HG02642 (cell line): ENCODE results near the gene TLX1.
A peak's percentile ranks its signal among the peaks of the same experiment; 100 is the strongest.

Experiments used
- ATAC-seq: cut with Tn5 transposase; IDR thresholded peaks from one replicate; pipeline ENCODE4 v1.9.1; 2021; ENCODE audit warnings: mild to moderate bottlenecking; ENCODE audit not compliant: unreplicated experiment, poor library complexity

Gene TLX1

DNA sequence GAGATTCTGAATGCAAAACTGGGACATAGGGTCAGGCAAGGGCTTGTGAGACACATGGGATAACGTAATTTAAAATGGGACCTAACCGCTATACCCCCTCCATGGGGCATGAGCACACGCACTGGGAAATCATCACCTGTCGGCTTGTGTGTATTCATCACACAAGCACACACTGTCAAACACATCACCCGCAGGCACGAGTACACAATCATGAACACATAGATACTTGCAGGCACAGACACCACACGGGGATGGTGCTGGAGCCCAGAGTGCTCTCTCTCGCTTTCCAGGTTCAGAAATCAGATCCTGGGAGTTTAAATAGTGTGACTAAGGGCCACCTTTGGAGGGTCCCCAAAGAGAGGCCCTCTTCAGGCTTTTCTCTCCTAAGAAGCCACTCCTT, 19.6 kb upstream of the TLX1 start:
- ATAC-seq = no peak

- ATAC-seq = no peak
Observed at GRCh38 chr10:101112799-101113594, 18.1 kb upstream of the TLX1 start.

- no peak for ATAC-seq
Observed at GRCh38 chr10:101113890-101114403, 17.2 kb upstream of the TLX1 start.

DNA sequence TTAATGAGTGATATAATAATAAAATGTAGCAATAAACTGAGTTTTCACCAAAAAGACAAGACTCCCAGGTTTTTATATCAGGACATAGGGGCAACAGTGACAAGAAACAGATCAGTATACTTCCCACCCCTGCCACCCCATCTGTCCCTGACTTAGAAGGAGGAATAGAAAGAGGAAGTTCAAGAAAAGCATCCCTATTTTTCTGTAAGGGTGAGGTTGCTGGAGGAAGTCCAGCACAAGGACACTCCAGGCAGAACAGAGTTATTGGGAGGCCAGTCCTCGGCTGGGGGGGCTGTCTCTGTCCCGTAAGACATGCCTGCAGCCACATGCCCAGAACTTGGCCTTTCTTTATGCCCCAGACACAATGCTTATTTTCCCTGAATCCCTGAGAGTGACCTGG, 16.5 kb upstream of the TLX1 start:
- no peak for ATAC-seq

DNA sequence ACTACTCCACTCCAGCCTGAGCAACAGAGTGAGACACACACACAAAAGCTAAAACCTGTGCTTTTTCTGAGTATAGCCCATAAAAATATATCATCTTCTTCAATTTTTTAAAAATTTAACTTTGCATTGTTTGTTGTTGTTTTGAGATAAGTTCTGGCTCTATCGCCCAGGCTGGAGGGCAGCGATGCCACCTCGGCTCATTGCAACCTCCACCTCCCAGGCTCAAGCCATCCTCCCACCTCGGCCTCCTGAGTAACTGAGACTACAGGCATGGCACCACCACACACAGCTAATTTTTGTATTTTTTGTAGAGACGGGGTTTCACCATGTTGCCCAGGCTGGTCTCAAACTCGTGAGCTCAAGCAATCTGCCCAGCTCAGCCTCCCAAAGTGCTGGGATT, 14.3 kb upstream of the TLX1 start:
- ATAC-seq = no peak

- no peak for ATAC-seq
Observed at GRCh38 chr10:101118031-101118430, 13.1 kb upstream of the TLX1 start.

- no peak for ATAC-seq
Observed at GRCh38 chr10:101120520-101120883, 10.6 kb upstream of the TLX1 start.

DNA sequence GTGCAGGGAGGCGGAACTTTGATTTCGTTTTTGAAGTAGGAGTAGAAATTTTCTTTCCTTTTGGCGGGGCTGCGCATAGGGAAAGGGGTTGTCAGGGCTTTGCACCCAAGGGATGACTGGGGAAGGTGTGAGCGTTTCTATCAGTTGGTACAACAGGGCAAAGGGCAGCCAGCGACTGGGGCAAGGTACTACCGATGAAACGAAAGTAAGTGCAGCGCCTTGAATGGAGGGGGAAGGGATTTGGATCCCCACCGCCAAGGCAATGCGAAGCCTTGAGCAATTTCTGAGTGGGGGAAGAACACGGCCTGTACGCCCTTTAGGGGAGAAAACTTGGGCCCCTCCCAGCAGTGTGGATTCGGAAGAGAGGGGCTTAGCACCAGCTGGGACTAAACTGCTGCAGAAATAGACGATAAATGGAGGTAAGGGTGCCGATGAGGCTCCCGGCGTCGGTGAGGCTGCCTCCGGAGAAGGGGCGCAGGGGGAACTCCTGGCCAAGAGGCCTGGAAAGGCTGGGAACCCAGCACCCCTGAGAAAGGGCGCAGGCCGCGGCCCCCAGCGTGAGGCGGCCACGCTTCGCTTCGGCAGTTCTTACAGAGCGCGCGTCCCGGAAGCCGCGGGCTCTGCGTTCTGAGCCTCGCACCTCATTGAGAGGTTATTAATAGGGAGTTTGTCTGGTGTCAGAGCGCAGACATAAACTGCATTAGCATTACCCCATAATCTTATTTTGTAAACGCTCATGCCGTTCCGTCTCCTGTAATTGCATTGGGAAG, 10.0 kb upstream of the TLX1 start:
- ATAC-seq = peak; percentile 48

DNA sequence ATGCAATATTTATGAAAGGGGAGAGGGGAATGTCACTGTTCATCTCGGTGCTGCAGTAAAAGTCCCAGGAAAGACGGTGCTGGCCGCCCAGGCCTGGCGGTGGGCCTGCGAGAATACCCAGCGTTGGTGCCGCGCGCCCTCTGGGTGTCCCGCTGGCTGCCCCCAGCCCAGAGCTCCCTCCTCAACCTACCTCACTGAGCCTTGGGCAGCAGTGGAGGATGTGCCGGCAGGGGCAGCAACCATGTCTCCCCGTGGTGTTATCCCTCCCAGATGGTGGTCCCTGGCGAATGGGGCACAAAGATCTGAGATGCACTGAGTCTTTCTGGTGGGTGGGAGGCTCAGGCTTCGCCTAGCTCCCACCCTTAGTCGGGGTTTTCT, 9.5 kb upstream of the TLX1 start:
- no peak for ATAC-seq

GRCh38 chr10:101122270-101123084, 8.6 kb upstream of the TLX1 start:
- ATAC-seq = no peak

DNA sequence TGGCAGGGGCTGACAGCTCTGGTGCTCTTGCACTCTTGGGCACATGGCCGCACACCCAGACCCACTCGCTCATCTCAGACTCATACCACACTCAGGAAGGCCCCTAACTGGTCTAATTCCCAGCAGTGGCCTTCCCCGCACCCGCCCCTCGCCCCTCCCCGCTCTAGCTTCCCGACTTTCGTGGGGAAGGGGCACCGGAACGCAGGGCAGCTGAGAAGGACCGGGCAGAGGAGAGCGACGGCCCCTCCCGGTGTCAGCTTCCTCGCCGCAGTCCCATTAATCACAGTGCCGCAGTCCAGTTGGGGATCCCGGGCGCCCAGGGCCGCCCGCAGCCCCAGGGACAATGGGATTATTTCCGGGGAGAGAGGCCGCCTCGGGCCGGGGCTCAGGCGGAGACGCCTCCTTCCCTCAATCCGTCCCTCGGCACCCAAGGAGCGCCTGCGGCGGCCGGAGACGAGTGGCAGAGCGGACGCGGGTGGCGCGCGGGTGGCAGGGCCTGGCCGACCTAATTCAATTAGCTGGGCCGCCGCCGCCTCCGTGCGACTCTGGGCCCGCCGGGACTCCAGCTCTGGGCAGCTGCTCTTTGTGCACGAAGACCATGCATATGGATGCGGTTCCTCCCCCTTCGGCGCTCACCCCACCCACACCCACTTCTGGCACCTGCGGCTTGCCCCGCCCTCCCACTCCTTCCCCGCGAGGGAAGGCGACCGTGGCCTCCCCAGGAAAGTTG, 7.8 kb upstream of the TLX1 start:
- ATAC-seq = no peak

DNA sequence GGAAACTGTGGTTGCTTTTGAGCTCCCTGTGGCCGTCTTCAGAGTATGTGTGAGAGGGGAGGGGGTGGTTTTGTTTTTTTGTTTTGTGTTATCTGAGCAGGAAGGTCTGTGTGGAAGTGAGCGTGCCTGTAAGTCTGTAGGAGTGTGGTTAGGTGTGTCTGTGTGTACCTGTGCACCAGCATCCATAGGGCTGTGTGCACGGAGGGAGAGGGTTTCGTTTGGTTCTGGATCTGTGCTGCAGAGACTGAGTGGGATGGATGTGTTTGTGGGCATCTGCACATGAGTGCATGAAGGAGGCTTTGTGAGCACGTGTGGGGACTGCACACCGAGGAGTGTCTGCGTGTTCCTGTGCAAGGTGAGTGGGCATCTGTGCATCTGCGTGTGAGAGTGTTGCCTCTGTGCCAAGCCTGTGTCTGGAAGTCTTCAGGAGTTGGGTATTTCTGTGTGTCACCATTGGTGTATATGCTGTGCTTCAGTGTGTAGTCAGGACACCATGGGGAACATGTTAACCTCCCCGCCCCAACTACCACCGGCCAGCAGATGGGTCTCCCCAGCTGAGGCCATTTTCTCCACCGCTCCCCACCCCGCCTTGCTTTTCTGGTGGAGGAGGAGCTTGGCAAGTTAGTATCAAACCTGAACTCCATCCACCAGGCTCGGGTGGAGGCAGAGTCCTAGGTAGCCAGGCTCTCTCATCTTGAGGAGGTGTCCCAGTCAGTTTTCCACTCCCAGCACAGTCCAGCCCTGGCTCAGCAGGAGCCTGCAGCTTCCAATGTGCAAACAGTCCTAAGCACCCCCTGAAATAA, 7.1 kb upstream of the TLX1 start:
- no peak for ATAC-seq

DNA sequence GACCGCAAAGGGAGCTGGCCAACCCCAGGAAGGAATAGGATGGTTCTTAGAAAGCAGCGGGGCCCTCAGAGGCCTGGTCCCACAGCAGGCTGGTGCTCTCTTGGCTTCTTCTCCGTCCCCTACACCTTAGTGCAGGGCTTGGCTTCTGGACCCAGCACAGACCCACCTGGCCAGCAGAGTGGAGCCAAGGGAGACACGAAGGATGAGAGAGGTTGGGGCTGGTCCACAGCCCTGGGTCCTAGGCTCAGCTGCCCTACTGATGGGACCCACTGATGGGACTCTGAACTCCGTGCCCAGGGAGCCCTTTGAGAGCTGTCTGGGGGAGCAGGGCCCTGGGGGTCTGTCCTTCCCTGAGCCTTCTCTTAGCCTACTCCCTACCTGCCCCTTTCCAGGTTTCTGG, 6.2 kb upstream of the TLX1 start:
- no peak for ATAC-seq

- no peak for ATAC-seq
Observed at GRCh38 chr10:101126684-101127628, 4.1 kb upstream of the TLX1 start.

DNA sequence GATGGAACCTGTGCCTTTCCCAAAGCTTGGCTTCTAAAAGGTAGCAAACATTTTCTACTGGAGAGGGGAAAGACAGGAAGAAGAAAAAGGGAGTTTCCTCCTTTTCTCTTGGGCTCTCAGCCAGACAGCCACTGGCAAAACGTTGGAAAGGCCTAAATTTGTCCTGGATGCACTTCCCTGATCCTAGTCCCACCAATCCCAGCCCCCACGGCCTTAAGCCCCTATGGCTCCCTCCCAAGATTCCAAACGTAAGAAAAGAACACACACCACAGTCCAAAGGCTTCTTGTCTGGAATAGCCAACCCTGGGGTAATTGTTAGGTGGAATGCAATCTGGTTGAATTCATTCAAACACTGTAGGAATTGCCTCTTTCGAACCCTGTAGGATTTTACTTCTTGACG, 959 bp upstream of the TLX1 start:
- ATAC-seq = no peak

- ATAC-seq = no peak
Observed at GRCh38 chr10:101131962-101132635, 999 bp downstream of the TLX1 start.

DNA sequence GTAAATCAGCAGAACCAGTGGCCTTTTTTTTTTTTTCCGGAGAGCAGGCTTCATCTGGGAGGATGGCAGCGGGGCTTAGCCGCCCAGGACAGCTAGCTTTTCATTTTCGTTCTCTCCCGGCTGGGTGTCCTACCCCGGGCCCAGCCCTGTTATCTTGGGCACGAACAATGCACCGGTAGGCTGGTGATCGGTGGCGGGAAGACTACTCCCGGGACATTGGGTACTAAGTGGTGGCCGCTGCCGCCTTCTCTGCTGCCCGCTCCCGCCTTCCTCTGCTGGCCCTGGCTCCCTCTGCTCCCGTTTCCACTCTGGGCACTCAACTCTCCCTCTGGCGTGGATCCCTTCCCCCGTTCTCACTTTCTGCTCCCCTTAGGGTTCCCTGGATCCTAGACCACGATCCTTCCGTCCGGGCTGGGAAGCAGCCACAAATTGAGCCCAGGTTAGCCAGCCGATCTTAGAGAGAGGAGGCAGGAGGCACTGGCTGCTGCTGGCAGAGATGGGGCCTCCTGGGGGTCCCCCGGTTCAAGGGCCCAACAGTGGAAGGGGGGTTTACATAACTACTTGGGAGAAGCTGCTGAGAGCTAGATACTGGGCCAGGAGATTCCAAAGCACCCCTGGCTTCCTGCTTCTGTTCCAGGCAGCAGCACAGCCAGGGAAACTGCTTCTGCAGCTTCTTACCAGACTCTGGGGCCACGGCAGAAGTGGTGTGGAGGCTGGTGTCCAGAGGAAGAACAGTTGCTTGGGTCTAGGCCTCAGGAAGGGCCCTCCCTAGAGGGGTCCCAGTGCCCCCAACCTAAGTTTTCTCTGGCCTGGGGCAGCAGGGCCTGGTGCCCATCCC, 1.8 kb downstream of the TLX1 start:
- no peak for ATAC-seq
